Fibroblast of the aortic adventitia (primary cell): Measurements from ENCODE around the gene MLLT6. TPM values are rescaled to one million over a fixed set of nuclear protein-coding genes. Genes with fewer than 3 reads are reported as not detected.

Experiments used
- DNase-seq: peaks from one replicate; pipeline ENCODE4 v3.0.0-alpha.2; 2010; ENCODE audit warnings: low read depth
- H3K4me3 ChIP-seq: 2 replicates; pipeline ENCODE4 v1.5.1; 2011; ENCODE audit warnings: low read depth, mild to moderate bottlenecking, control low read depth, low read length, moderate library complexity
- total RNA-seq: library from RNA; depleted of rRNA; stranded (reverse); fragments of >200 nt; gene quantifications from 2 replicates; pipeline ENCODE4 v1.2.3, GENCODE V29; 2012; ENCODE audit warnings: low replicate concordance
- TF ChIP-seq, protein P1 (sequence below): IDR thresholded peaks from 2 replicates; pipeline ENCODE4 v1.5.1; 2011; ENCODE audit warnings: mild to moderate bottlenecking, low read length, control low read depth, inconsistent platforms; ENCODE audit not compliant: insufficient read depth

MLLT6 gene
- total RNA-seq, 1 donor: 38.7 TPM

DNA sequence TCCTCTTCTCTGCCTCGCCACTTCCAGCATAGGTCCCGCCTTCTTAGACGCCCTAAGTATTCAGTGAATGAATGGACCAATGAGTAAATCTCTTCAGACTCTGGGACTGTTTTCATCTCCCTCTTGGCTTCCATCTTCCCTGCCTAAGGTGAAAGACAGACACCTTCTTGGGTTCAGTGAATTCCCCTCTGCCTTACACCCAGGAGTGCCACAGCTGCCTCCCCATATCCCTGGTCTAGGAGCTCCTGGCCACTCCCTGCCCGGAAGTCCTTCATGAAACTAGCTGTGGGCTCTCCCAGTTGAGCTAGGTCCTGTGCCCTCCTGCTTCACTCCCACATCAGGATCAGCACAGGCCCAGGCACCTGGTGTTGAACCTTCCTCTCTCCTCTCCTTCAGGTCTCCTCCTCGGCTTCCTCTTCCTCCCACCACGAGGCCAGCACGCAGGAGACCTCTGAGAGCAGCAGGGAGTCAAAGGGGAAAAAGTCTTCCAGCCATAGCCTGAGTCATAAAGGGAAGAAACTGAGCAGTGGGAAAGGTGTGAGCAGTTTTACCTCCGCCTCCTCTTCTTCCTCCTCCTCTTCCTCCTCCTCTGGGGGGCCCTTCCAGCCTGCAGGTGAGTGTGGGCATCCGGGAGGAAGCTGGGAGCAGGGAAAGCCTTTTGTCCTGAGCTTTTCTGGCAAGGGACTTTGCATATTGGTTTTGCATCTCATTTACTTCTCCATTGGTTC lies 10.3 kb downstream of the MLLT6 start:
- DNase-seq: no peak
- no peak overlapping the region for H3K4me3 ChIP-seq
- TF ChIP-seq, protein P1, sequence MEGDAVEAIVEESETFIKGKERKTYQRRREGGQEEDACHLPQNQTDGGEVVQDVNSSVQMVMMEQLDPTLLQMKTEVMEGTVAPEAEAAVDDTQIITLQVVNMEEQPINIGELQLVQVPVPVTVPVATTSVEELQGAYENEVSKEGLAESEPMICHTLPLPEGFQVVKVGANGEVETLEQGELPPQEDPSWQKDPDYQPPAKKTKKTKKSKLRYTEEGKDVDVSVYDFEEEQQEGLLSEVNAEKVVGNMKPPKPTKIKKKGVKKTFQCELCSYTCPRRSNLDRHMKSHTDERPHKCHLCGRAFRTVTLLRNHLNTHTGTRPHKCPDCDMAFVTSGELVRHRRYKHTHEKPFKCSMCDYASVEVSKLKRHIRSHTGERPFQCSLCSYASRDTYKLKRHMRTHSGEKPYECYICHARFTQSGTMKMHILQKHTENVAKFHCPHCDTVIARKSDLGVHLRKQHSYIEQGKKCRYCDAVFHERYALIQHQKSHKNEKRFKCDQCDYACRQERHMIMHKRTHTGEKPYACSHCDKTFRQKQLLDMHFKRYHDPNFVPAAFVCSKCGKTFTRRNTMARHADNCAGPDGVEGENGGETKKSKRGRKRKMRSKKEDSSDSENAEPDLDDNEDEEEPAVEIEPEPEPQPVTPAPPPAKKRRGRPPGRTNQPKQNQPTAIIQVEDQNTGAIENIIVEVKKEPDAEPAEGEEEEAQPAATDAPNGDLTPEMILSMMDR: no peak

DNA sequence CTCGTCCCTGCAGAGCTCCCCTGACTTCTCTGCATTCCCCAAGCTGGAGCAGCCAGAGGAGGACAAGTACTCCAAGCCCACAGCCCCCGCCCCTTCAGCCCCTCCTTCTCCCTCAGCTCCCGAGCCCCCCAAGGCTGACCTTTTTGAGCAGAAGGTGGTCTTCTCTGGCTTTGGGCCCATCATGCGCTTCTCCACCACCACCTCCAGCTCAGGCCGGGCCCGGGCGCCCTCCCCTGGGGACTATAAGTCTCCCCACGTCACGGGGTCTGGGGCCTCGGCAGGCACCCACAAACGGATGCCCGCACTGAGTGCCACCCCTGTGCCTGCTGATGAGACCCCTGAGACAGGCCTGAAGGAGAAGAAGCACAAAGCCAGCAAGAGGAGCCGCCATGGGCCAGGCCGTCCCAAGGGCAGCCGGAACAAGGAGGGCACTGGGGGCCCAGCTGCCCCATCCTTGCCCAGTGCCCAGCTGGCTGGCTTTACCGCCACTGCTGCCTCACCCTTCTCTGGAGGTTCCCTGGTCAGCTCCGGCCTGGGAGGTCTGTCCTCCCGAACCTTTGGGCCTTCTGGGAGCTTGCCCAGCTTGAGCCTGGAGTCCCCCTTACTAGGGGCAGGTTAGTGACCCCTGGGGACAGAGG lies 11.4 kb downstream of the MLLT6 start:
- no peak overlapping the region for H3K4me3 ChIP-seq
- DNase-seq: no peak
- TF ChIP-seq, protein P1: no peak

DNA sequence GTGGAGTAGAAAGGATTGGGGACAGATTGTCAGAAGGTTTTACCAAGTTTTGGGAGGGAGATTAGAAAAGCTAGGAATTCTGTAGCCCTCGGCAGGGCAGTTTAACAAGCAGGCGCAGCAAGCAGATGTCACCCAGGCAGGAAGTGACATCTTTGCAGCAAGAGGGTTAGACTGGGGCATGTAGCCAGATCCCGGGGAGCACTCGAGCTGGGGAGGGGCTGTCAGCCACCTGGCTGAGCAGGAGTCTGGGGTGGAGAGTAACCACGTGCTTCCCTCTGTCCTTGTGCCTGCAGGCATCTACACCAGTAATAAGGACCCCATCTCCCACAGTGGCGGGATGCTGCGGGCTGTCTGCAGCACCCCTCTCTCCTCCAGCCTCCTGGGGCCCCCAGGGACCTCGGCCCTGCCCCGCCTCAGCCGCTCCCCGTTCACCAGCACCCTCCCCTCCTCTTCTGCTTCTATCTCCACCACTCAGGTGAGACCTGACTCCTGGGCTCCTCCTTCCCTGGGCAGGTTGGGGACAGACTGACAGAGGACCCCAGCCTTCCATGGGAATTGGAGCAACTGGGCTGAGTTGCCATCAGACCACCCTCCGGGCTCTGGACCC lies 12.2 kb downstream of the MLLT6 start:
- TF ChIP-seq, protein P1: no peak
- DNase-seq: no peak
- no peak overlapping the region for H3K4me3 ChIP-seq

DNA sequence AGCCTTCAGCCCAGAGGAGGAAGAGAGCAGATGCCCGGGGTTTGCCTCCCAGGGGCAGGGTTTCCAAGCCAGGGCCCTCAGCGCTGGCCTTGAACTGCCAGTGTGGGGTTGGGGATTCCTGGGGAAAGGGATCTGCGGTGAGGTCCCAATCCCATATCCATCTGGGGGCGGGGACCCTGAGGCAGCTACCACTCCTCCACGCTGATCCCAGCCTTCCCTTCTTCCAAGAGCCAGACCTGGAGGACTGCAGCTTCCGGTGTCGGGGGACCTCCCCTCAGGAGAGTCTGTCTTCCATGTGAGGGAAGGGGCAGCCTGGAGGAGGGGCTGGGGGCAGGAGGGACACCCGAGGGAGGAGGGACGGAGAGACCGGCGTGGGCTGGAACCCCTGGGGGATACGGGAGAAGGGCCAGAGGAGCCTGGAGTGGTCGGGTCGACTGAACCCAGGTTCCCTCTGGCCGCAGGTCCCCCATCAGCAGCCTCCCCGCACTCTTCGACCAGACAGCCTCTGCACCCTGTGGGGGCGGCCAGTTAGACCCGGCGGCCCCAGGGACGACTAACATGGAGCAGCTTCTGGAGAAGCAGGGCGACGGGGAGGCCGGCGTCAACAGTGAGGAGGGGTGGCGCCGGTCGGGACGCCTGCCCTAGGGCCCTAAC lies 14.3 kb downstream of the MLLT6 start:
- TF ChIP-seq, protein P1: no peak
- no peak overlapping the region for H3K4me3 ChIP-seq
- no peak for DNase-seq

DNA sequence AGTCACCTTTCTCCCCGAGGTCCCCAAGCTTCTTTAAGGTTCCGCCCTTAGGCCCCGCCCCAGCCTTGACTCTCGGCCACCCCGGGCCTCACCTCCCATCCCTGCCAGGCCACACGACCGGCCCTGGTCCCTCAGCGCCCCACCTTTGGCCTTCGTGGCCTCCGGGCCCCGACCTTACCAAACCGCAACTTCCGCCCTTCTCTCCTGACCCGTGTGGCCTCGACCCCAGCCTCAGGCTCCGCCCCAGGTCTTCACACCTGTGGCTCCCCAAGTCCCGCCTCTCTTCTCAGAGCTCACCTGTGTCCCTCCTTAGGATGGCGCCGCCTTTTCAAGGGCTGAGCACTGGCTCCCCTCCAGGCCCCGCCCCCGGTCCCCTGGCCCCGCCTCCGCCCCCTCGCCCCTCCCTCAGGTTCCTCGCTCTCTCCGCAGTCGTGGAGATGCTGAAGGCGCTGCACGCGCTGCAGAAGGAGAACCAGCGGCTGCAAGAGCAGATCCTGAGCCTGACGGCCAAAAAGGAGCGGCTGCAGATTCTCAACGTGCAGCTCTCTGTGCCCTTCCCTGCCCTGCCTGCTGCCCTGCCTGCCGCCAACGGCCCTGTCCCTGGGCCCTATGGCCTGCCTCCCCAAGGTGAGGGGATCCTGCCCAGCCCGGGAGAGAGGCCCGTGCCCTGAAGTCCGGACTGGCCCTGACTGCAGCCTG lies 15.0 kb downstream of the MLLT6 start:
- DNase-seq: no peak
- H3K4me3 ChIP-seq: no peak overlapping the region
- TF ChIP-seq, protein P1: no peak

DNA sequence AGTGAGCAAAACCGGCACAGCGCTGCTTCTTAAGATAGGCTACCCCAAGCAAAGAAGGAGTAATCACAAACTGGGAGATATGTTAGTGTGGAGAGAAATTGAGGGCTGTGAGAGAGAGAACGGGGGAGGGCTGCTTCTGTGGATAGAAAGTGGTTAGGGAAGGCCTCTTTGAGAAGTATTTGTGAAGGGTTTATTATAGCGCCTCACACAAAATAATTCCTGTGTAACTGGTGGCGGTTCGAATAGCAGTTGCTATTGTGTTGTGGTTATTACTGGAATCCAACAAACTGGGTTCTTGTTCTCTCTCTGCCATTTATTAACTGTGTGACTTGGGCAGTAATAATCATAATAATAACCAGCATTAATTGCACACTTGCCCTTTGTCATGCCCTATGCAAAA lies 15.9 kb downstream of the MLLT6 start:
- DNase-seq: no peak
- H3K4me3 ChIP-seq: no peak overlapping the region
- TF ChIP-seq, protein P1: no peak
